ENCODE measurements around the gene MYO1D.
"Not testable (repeated sequence)": the region's sequence is repeated elsewhere in the genome, so short reads cannot be mapped to it uniquely, and the experiment has no call there.

The MYO1D gene

GRCh38 chr17:32453370-32453769 is 423.6 kb downstream of the MYO1D start:
- Histone ChIP-seq H3K4me2 (no peak overlapping the region), H3K4me3 (IDR thresholded peaks at IDR 0.05; ENCODE audit: insufficient read depth, low read depth, low read length) (no peak overlapping the region), H3K36me3 (ENCODE audit: insufficient read depth) (peaks cover 69% of the 10 kb centered on the region; the same call in 1 of the 2 replicates), H3K9ac (no peak overlapping the region), H2AFZ (ENCODE audit: low read depth) (no peak overlapping the region), H3K27ac (no peak overlapping the region), H3K79me2 (ENCODE audit: insufficient read depth, low read depth) (peaks cover 98% of the 10 kb centered on the region), H3K27me3 (ENCODE audit: insufficient read depth, low read depth) (no peaks in the 10 kb centered on the region), H4K20me1 (ENCODE audit: insufficient read depth) (peaks cover 23% of the 10 kb centered on the region), H3K4me1 (ENCODE audit: low read depth, poor library complexity, severe bottlenecking) (peaks cover 37% of the 10 kb centered on the region)
- no peak for TF ChIP-seq CTCF (conservative IDR thresholded peaks at IDR 0.05; ENCODE audit: low read depth, low read length)

DNA sequence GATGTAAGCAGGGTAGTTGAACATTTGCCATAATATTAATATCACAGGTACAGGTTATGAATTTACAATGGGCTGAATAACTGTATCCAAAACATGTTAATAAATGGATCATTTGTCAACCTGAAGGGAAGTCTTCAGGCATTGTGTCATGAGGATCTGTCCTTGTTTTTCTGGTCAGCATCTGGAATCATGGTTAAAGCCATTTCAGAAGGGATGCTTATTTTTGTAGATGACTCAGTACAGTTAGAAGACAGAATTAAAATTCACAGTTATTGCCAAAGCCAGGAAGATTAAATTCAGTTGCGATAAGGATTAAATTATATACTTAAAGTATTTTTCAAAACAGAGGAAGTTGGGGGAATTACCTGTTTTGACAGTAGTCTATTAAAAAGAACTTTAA is 424.6 kb downstream of the MYO1D start:
- no peaks in the 10 kb centered on the region for H3K27me3 ChIP-seq (ENCODE audit: insufficient read depth, low read depth)
- TF ChIP-seq CTCF (conservative IDR thresholded peaks at IDR 0.05; ENCODE audit: low read depth, low read length), result no peak
- H3K4me2 ChIP-seq, result no peak overlapping the region
- peaks cover 67% of the 10 kb centered on the region; the same call in 1 of the 2 replicates for H3K36me3 ChIP-seq (ENCODE audit: insufficient read depth)
- H3K9ac ChIP-seq, result no peak overlapping the region
- peaks cover 18% of the 10 kb centered on the region for H4K20me1 ChIP-seq (ENCODE audit: insufficient read depth)
- H3K4me3 ChIP-seq (IDR thresholded peaks at IDR 0.05; ENCODE audit: insufficient read depth, low read depth, low read length), result no peak overlapping the region
- no peak overlapping the region for H3K27ac ChIP-seq
- no peak overlapping the region for H2AFZ ChIP-seq (ENCODE audit: low read depth)
- H3K79me2 ChIP-seq (ENCODE audit: insufficient read depth, low read depth), result peaks cover 99% of the 10 kb centered on the region
- H3K4me1 ChIP-seq (ENCODE audit: low read depth, poor library complexity, severe bottlenecking), result peaks cover 39% of the 10 kb centered on the region

DNA sequence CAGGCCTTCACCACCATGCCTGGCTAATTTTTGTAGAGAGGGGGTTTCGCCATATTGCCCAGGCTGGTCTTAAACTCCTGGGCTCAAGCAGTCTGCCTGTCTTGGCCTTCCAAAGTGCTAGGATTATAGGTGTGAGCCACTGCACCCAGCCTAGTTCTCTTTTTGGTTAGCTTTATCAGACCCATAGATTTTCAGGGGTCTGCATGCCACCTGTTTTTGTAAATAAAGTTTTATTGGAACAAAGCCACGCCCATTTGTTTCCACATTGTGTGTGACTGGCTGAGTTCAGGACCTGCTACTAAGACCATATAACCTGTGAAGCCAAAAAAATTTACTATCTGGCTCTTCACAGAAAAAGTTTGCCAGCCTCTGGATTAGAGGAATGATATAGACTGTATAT is 425.0 kb downstream of the MYO1D start:
- Histone ChIP-seq H2AFZ (ENCODE audit: low read depth) (no peak overlapping the region), H4K20me1 (ENCODE audit: insufficient read depth) (peaks cover 17% of the 10 kb centered on the region), H3K36me3 (ENCODE audit: insufficient read depth) (peaks cover 67% of the 10 kb centered on the region; the same call in 1 of the 2 replicates), H3K4me3 (IDR thresholded peaks at IDR 0.05; ENCODE audit: insufficient read depth, low read depth, low read length) (no peak overlapping the region), H3K79me2 (ENCODE audit: insufficient read depth, low read depth) (peaks cover 99% of the 10 kb centered on the region), H3K27ac (no peak overlapping the region), H3K4me2 (no peak overlapping the region), H3K9ac (no peak overlapping the region), H3K4me1 (ENCODE audit: low read depth, poor library complexity, severe bottlenecking) (peaks cover 39% of the 10 kb centered on the region), H3K27me3 (ENCODE audit: insufficient read depth, low read depth) (no peaks in the 10 kb centered on the region)
- no peak for TF ChIP-seq CTCF (conservative IDR thresholded peaks at IDR 0.05; ENCODE audit: low read depth, low read length)

DNA sequence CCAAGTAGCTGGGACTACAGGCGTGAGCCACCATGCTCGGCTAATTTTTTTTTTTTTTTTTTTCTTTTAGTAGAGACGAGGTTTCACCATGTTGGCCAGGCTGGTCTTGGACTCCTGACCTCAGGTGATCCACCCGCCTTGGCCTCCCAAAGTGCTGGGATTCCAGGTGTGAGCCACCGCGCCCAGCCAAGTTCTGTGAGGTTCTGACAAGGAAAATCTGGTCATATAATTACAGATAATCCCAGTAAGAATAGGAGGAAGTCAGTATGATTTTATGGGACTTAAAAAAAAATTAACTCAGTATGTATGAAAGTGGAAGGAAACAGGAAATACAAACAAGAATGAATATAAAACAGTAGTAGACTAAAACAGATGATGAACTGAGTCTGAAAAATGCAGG is 426.5 kb downstream of the MYO1D start:
- not testable (repeated sequence) for H2AFZ ChIP-seq (ENCODE audit: low read depth); H3K27me3 ChIP-seq (ENCODE audit: insufficient read depth, low read depth); H3K27ac ChIP-seq; H3K4me3 ChIP-seq (IDR thresholded peaks at IDR 0.05; ENCODE audit: insufficient read depth, low read depth, low read length); H3K9ac ChIP-seq; H3K4me2 ChIP-seq
- H3K36me3 ChIP-seq (ENCODE audit: insufficient read depth), result peaks cover 55% of the 10 kb centered on the region; the same call in 1 of the 2 replicates
- peaks cover 38% of the 10 kb centered on the region for H3K4me1 ChIP-seq (ENCODE audit: low read depth, poor library complexity, severe bottlenecking)
- peaks cover 27% of the 10 kb centered on the region for H4K20me1 ChIP-seq (ENCODE audit: insufficient read depth)
- peaks cover 99% of the 10 kb centered on the region for H3K79me2 ChIP-seq (ENCODE audit: insufficient read depth, low read depth)

DNA sequence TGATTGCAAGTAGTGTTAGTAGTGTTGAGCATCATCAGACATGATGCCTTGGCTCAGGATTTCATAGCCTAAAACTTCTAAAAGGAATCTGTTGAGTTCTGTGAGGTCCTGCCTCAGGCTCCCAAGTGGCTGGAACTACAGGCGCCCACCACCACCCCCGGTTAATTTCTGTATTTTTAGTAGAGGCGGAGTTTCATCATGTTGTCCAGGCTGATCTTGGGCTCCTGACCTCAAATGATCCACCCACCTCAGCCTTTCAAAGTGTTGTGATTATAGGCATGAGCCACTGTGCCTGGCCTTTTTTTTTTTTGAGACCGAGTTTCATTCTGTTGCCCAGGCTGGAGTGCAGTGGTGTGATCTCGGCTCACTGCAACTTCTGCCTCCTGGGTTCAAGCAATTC is 427.0 kb downstream of the MYO1D start:
- Histone ChIP-seq H3K27ac (no peak overlapping the region), H3K79me2 (ENCODE audit: insufficient read depth, low read depth) (peaks cover 99% of the 10 kb centered on the region), H3K4me3 (IDR thresholded peaks at IDR 0.05; ENCODE audit: insufficient read depth, low read depth, low read length) (no peak overlapping the region), H3K9ac (no peak overlapping the region), H4K20me1 (ENCODE audit: insufficient read depth) (peaks cover 27% of the 10 kb centered on the region), H3K27me3 (ENCODE audit: insufficient read depth, low read depth) (no peaks in the 10 kb centered on the region), H2AFZ (ENCODE audit: low read depth) (no peak overlapping the region), H3K4me1 (ENCODE audit: low read depth, poor library complexity, severe bottlenecking) (peaks cover 33% of the 10 kb centered on the region), H3K4me2 (no peak overlapping the region), H3K36me3 (ENCODE audit: insufficient read depth) (peaks cover 51% of the 10 kb centered on the region; the same call in 1 of the 2 replicates)
- no peak for TF ChIP-seq CTCF (conservative IDR thresholded peaks at IDR 0.05; ENCODE audit: low read depth, low read length)
